BLaER1 (cell line): ENCODE data around the gene TMEM267.

Source experiments
- H3K27ac ChIP-seq: shearing (Covaris generic); formaldehyde crosslinking; 2 replicates; pipeline ENCODE4 v1.8.1; 2022
- H3K27me3 ChIP-seq: shearing (Covaris generic); formaldehyde crosslinking; 2 replicates; pipeline ENCODE4 v1.8.1; 2022
- H3K36me3 ChIP-seq: shearing (Covaris generic); formaldehyde crosslinking; 2 replicates; pipeline ENCODE4 v1.8.1; 2022
- H3K4me1 ChIP-seq: shearing (Covaris generic); formaldehyde crosslinking; 2 replicates; pipeline ENCODE4 v1.8.1; 2022
- H3K4me2 ChIP-seq: shearing (Covaris generic); formaldehyde crosslinking; 2 replicates; pipeline ENCODE4 v1.8.1; 2022
- H3K4me3 ChIP-seq: shearing (Covaris generic); formaldehyde crosslinking; 2 replicates; pipeline ENCODE4 v1.8.1; 2022
- H3K9ac ChIP-seq: shearing (Covaris generic); formaldehyde crosslinking; 2 replicates; pipeline ENCODE4 v1.8.1; 2022
- H3K9me3 ChIP-seq: shearing (Covaris generic); formaldehyde crosslinking; 2 replicates; pipeline ENCODE4 v1.8.1; 2022
- H4K20me1 ChIP-seq: shearing (Covaris generic); formaldehyde crosslinking; 2 replicates; pipeline ENCODE4 v1.8.1; 2022
- Cebpa-rat ChIP-seq: shearing (Covaris generic); IDR thresholded peaks from 2 replicates; pipeline ENCODE4 v1.8.1; 2022

The TMEM267 gene

GRCh38 chr5:43422143-43422542 lies 61.5 kb downstream of the TMEM267 start:
- Histone ChIP-seq H3K4me1 (no peaks in the 10 kb centered on the region), H3K4me3 (no peak overlapping the region), H3K4me2 (no peak overlapping the region), H3K27ac (no peak overlapping the region), H4K20me1 (no peaks in the 10 kb centered on the region), H3K27me3 (no peaks in the 10 kb centered on the region), H3K36me3 (no peaks in the 10 kb centered on the region), H3K9me3 (no peaks in the 10 kb centered on the region), H3K9ac (no peak overlapping the region)
- no peak for TF ChIP-seq Cebpa-rat

DNA sequence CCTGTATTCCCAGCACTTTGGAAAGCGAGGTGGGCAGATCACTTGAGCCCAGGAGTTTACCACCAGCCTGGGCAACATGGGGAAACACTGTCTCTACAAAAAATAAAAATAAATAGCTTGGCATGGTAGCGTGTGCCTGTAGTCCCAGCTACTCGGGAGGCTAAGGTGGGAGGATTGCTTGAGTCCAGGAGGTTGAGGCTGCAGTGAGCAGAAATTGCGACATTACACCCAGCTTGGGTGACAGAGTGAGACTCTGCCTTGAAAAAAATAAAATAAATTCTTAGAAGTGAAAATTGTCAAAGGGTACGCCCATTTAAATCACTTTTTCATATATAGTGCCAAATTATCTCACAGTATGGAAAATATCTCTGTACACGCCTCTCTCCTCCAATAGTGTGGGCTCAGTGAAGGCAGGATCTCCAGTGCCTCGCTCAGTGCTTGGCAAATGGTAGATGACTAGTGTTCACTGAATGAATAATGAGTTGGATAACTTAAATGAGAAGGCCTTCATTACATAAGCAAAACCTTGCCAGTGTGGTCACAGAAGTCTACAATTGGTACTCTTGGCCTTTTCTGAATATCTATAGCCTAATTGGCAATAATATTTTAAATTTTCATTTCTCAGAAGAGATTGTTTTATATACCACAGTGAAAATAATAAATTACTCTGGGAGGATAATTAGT lies 62.1 kb downstream of the TMEM267 start:
- no peak overlapping the region for H3K4me3 ChIP-seq
- H4K20me1 ChIP-seq, result no peaks in the 10 kb centered on the region
- H3K36me3 ChIP-seq, result no peaks in the 10 kb centered on the region
- H3K27me3 ChIP-seq, result no peaks in the 10 kb centered on the region
- no peak overlapping the region for H3K27ac ChIP-seq
- H3K9ac ChIP-seq, result no peak overlapping the region
- no peaks in the 10 kb centered on the region for H3K4me1 ChIP-seq
- no peaks in the 10 kb centered on the region for H3K9me3 ChIP-seq
- TF ChIP-seq Cebpa-rat, result no peak
- no peak overlapping the region for H3K4me2 ChIP-seq

- no peak overlapping the region for H3K27ac ChIP-seq
- H3K4me3 ChIP-seq, result no peak overlapping the region
- no peaks in the 10 kb centered on the region for H4K20me1 ChIP-seq
- no peaks in the 10 kb centered on the region for H3K36me3 ChIP-seq
- H3K9me3 ChIP-seq, result no peaks in the 10 kb centered on the region
- no peak overlapping the region for H3K9ac ChIP-seq
- H3K4me1 ChIP-seq, result no peaks in the 10 kb centered on the region
- no peak overlapping the region for H3K4me2 ChIP-seq
- TF ChIP-seq Cebpa-rat, result no peak
- no peaks in the 10 kb centered on the region for H3K27me3 ChIP-seq
Measured at GRCh38 chr5:43420241-43420640, 63.4 kb downstream of the TMEM267 start.

DNA sequence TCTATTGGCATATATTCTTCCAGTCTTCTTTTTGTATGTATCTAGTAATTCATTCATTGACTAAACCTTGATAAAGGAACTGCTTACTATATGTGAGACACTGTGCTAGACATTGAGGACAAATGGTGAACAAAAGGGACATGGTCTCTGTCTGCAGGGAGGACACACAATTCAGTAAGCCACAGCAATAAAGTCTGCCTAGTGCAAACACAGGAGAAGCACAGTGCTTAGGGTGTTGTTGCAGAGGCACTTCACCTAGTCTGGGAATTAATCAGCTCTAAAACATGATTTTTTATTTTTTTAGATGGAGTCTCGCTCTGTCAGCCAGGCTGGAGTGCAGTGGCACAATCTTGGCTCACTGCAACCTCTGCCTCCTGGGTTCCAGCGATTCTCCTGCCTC lies 65.1 kb downstream of the TMEM267 start:
- no peak overlapping the region for H3K9ac ChIP-seq
- no peaks in the 10 kb centered on the region for H3K27me3 ChIP-seq
- no peaks in the 10 kb centered on the region for H3K4me1 ChIP-seq
- H3K9me3 ChIP-seq, result no peaks in the 10 kb centered on the region
- H3K4me3 ChIP-seq, result no peak overlapping the region
- H3K27ac ChIP-seq, result no peak overlapping the region
- H4K20me1 ChIP-seq, result no peaks in the 10 kb centered on the region
- no peaks in the 10 kb centered on the region for H3K36me3 ChIP-seq
- H3K4me2 ChIP-seq, result no peak overlapping the region
- TF ChIP-seq Cebpa-rat, result no peak

DNA sequence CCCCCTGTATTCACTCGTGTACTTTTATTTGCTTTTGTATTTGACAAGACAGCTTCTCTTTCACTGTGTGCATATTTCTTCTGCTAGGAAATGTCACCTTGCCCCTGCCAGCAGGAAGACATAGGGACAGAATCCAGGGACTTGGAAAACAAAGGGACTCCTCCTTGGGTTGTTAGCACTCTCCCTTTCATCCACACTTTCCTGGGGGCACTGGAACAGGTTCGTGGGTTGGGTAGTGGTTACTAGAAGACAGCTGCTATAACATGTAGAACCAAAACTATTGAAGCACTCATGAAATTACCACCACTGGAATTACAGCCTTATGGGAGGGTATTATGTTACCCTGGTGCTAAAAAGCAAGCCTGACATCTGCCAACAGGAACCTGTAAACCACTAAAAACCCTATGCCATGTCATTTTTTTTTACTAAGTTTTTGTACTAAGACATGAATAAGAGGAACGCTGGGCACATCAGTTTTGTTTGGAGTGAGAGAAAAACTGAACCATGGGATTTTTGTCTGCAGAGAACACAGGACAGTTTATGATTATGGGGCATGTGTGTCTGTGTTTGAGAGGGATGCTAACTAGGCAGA lies 66.8 kb downstream of the TMEM267 start:
- H3K9me3 ChIP-seq, result no peaks in the 10 kb centered on the region
- no peak for TF ChIP-seq Cebpa-rat
- H3K36me3 ChIP-seq, result no peaks in the 10 kb centered on the region
- no peak overlapping the region for H3K9ac ChIP-seq
- no peaks in the 10 kb centered on the region for H3K4me1 ChIP-seq
- H3K27me3 ChIP-seq, result no peaks in the 10 kb centered on the region
- H4K20me1 ChIP-seq, result no peaks in the 10 kb centered on the region
- no peak overlapping the region for H3K27ac ChIP-seq
- no peak overlapping the region for H3K4me3 ChIP-seq
- no peak overlapping the region for H3K4me2 ChIP-seq

DNA sequence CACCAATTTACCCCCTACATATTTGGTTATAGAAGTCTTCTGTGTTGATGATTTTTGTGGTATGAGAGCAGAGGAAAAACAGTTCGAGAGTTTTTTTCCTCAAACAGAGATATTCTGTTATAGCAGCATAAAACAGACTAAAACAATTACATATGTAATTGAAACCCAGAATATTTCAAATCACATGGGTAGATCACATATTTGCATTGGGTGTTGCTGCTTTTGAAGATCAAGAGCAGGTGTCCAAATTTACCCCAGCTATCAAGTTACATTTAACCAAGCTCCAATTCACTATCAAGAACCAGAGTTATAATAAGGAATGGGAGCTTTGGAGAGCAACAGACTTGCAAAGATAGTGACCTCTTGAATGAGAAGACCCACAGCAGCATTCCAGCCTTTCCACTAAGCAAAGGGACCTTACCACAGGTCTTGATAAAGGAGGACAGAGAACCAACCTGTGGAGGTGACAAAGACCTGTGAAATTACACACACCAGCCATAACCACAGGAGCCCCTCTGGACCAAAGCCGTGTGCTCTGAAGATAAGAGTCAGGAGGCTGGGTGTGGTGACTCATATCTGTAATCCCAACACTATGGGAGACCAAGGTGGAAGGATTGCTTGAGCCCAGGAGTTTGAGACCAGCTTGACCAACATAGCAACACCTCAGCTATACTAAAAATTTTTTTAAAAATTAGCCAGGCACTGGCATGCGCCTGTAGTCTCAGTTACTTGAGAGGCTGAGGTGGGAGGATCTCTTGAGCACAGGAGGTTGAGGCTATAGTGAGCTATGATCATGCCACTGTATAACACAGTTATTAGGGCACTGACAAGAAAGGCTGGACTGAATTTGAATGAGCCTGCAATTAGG lies 67.5 kb downstream of the TMEM267 start:
- Histone ChIP-seq H4K20me1 (no peaks in the 10 kb centered on the region), H3K9ac (no peak overlapping the region), H3K27ac (no peak overlapping the region), H3K36me3 (no peaks in the 10 kb centered on the region), H3K9me3 (no peaks in the 10 kb centered on the region), H3K27me3 (no peaks in the 10 kb centered on the region), H3K4me3 (no peak overlapping the region), H3K4me2 (no peak overlapping the region), H3K4me1 (no peaks in the 10 kb centered on the region)
- TF ChIP-seq Cebpa-rat, result no peak

DNA sequence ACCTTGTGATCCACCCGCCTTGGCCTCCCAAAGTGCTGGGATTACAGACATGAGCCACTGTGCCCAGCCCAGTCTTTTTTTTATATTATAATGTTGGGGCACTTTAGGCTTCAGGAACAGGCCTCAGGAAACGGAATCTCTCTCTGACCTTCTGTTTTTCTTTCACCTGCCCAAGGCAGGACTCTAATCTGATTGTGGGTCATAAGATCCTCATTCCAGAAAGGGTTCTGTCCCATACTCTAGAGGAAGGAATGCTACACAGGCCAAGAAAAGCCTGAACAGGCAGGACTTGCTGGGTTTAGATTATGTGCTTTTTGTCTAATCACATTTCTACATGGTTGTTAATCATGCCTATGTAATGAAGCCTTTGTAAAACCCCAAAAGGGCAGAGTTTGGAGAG lies 69.7 kb downstream of the TMEM267 start:
- no peak overlapping the region for H3K4me2 ChIP-seq
- no peak overlapping the region for H3K9ac ChIP-seq
- TF ChIP-seq Cebpa-rat, result no peak
- no peak overlapping the region for H3K4me3 ChIP-seq
- H3K9me3 ChIP-seq, result no peaks in the 10 kb centered on the region
- no peaks in the 10 kb centered on the region for H3K27me3 ChIP-seq
- no peak overlapping the region for H3K27ac ChIP-seq
- H3K4me1 ChIP-seq, result no peaks in the 10 kb centered on the region
- H4K20me1 ChIP-seq, result no peaks in the 10 kb centered on the region
- H3K36me3 ChIP-seq, result no peaks in the 10 kb centered on the region

- Histone ChIP-seq H3K9ac (no peak overlapping the region), H3K27me3 (no peaks in the 10 kb centered on the region), H4K20me1 (no peaks in the 10 kb centered on the region), H3K4me3 (no peak overlapping the region), H3K9me3 (no peaks in the 10 kb centered on the region), H3K27ac (no peak overlapping the region), H3K4me1 (no peaks in the 10 kb centered on the region), H3K4me2 (no peak overlapping the region), H3K36me3 (no peaks in the 10 kb centered on the region)
- TF ChIP-seq Cebpa-rat, result no peak
Measured at GRCh38 chr5:43412644-43413043, 71.0 kb downstream of the TMEM267 start.

DNA sequence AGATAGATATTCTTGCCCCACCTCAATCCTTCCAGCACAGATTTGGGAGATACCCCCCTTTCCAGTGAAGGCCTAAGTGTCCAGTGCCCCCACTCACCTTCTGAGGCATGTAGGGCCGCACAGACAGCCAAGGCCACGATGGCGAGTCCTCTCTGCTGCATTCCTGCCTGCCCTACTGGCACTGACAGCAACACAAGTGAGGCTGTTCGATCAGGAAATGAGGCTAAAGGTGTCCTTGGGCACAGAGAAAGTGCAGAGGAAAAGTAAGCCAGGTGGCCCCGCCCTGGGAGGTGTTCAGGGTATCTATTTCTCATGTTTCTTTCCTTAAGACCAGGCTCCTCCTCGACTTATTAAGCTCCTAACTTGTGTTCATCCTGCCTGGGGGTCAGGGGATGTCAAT lies 71.5 kb downstream of the TMEM267 start, which contains the start of gene CCL28:
TSS of gene CCL28 (minus strand) at position 236 of the 400 bp plus-strand sequence. CDS start at position 161, 75 bp downstream.
- no peaks in the 10 kb centered on the region for H4K20me1 ChIP-seq
- TF ChIP-seq Cebpa-rat, result no peak
- no peaks in the 10 kb centered on the region for H3K4me1 ChIP-seq
- no peaks in the 10 kb centered on the region for H3K36me3 ChIP-seq
- H3K27me3 ChIP-seq, result no peaks in the 10 kb centered on the region
- no peak within 1 kb of the TSS for H3K27ac ChIP-seq
- H3K4me2 ChIP-seq, result no peak within 1 kb of the TSS
- no peak within 1 kb of the TSS for H3K4me3 ChIP-seq
- no peak within 1 kb of the TSS for H3K9ac ChIP-seq
- no peaks in the 10 kb centered on the region for H3K9me3 ChIP-seq

- no peaks in the 10 kb centered on the region for H3K27me3 ChIP-seq
- no peaks in the 10 kb centered on the region for H3K4me1 ChIP-seq
- H3K4me3 ChIP-seq, result no peak overlapping the region
- H3K9me3 ChIP-seq, result no peaks in the 10 kb centered on the region
- H3K9ac ChIP-seq, result no peak overlapping the region
- no peaks in the 10 kb centered on the region for H3K36me3 ChIP-seq
- TF ChIP-seq Cebpa-rat, result no peak
- no peaks in the 10 kb centered on the region for H4K20me1 ChIP-seq
- no peak overlapping the region for H3K27ac ChIP-seq
- H3K4me2 ChIP-seq, result no peak overlapping the region
Measured at GRCh38 chr5:43411495-43411894, 72.2 kb downstream of the TMEM267 start.
